Liver (tissue), 9 donors: ENCODE data around the gene ZIC2. TPM values are rescaled to one million over a fixed set of nuclear protein-coding genes. Genes with fewer than 3 reads are reported as not detected.

Experiments
- DNase-seq: peaks from one replicate; pipeline ENCODE4 v3.0.0-alpha.2; 2017; ENCODE audit warnings: low spot score
- H3K27ac ChIP-seq, 2 donors: one replicate each; pipeline ENCODE4 v1.7.0; 2013; ENCODE audit warnings: inconsistent platforms in 2 of 2, low read length in 2 of 2, control low read depth in 1 of 2, low read depth in 1 of 2, mild to moderate bottlenecking in 1 of 2
- H3K27me3 ChIP-seq, 4 donors: one replicate each; pipeline versions ENCODE4 v1.6.1 to v1.7.0; 2013; ENCODE audit warnings: low read length in 3 of 4, inconsistent platforms in 1 of 4, mild to moderate bottlenecking in 1 of 4, moderate library complexity in 1 of 4; ENCODE audit not compliant: control insufficient read depth in 4 of 4, insufficient read depth in 4 of 4
- H3K36me3 ChIP-seq, 4 donors: one replicate each; pipeline versions ENCODE4 v1.6.1 to v1.7.0; 2013; ENCODE audit warnings: low read length in 3 of 4, mild to moderate bottlenecking in 3 of 4, low read depth in 1 of 4, moderate library complexity in 1 of 4; ENCODE audit not compliant: control insufficient read depth in 4 of 4, insufficient read depth in 3 of 4
- H3K4me1 ChIP-seq, 4 donors: one replicate each; pipeline versions ENCODE4 v1.6.1 to v1.7.0; 2013; ENCODE audit warnings: low read length in 3 of 4, mild to moderate bottlenecking in 3 of 4, moderate library complexity in 1 of 4; ENCODE audit not compliant: control insufficient read depth in 4 of 4, insufficient read depth in 4 of 4
- H3K4me3 ChIP-seq, 3 donors: one replicate each; pipeline versions ENCODE4 v1.6.1 to v1.7.0; 2013; ENCODE audit warnings: low read length in 3 of 3, control low read depth in 1 of 3, low read depth in 1 of 3, mild to moderate bottlenecking in 1 of 3
- H3K9ac ChIP-seq, 2 donors: one replicate each; pipeline ENCODE4 v1.7.0; 2013; ENCODE audit warnings: low read length in 2 of 2, mild to moderate bottlenecking in 2 of 2, moderate library complexity in 2 of 2, control low read depth in 1 of 2, low read depth in 1 of 2
- H3K9me3 ChIP-seq, 4 donors: one replicate each; pipeline versions ENCODE4 v1.6.1 to v1.7.0; 2013; ENCODE audit warnings: low read length in 3 of 4; ENCODE audit not compliant: control insufficient read depth in 4 of 4
- EGR1 ChIP-seq, 2 donors: IDR thresholded peaks; 2 replicates each; pipeline ENCODE4 v1.6.1; 2016 to 2018; ENCODE audit warnings: antibody characterized with exemption in 2 of 2, low read depth in 2 of 2
- FOXA1 ChIP-seq: IDR thresholded peaks from 2 replicates; pipeline ENCODE4 v1.6.1; 2016; ENCODE audit warnings: antibody characterized with exemption
- FOXA2 ChIP-seq: IDR thresholded peaks from 2 replicates; pipeline ENCODE4 v1.6.1; 2016; ENCODE audit warnings: antibody characterized with exemption
- GABPA ChIP-seq, 2 donors: IDR thresholded peaks in 1 of 2; conservative IDR thresholded peaks in 1 of 2; 2 replicates each; pipeline ENCODE4 v1.6.1; 2016; ENCODE audit warnings: antibody characterized with exemption in 2 of 2, mild to moderate bottlenecking in 1 of 2, moderate library complexity in 1 of 2
- HNF4A ChIP-seq, 2 donors: conservative IDR thresholded peaks; 2 replicates each; pipeline ENCODE4 v1.6.1; 2016; ENCODE audit warnings: antibody characterized with exemption in 2 of 2, mild to moderate bottlenecking in 2 of 2
- HNF4G ChIP-seq: IDR thresholded peaks from 2 replicates; pipeline ENCODE4 v1.6.1; 2016; ENCODE audit warnings: antibody characterized with exemption
- JUND ChIP-seq, 2 donors: IDR thresholded peaks; 2 replicates each; pipeline ENCODE4 v1.6.1; 2016; ENCODE audit warnings: antibody characterized with exemption in 2 of 2
- NR2F2 ChIP-seq: IDR thresholded peaks from 2 replicates; pipeline ENCODE4 v1.6.1; 2016; ENCODE audit warnings: antibody characterized with exemption
- RAD21 ChIP-seq, 2 donors: IDR thresholded peaks; 2 replicates each; pipeline ENCODE4 v1.6.1; 2016; ENCODE audit warnings: antibody characterized with exemption in 2 of 2, mild to moderate bottlenecking in 2 of 2
- RXRA ChIP-seq, 2 donors: IDR thresholded peaks; 2 replicates each; pipeline ENCODE4 v1.6.1; 2017 to 2018; ENCODE audit warnings: antibody characterized with exemption in 2 of 2, mild to moderate bottlenecking in 1 of 2
- SP1 ChIP-seq: IDR thresholded peaks from 2 replicates; pipeline ENCODE4 v1.6.1; 2018; ENCODE audit warnings: antibody characterized with exemption, mild to moderate bottlenecking
- TAF1 ChIP-seq: conservative IDR thresholded peaks from 2 replicates; pipeline ENCODE4 v1.6.1; 2016; ENCODE audit warnings: antibody characterized with exemption, mild to moderate bottlenecking
- YY1 ChIP-seq: IDR thresholded peaks from 2 replicates; pipeline ENCODE4 v1.6.1; 2016; ENCODE audit warnings: antibody characterized with exemption, mild to moderate bottlenecking
- WGBS: extraction: QIAGEN DNeasy Blood & Tissue Kit; methylation state at CpG from one replicate; pipeline ENCODE4 v1.1.7; 2013; 5-methylcytosine and 5-hydroxymethylcytosine counted together
- polyA plus RNA-seq, 2 donors: library from polyadenylated mRNA; stranded (reverse) in 1 of 2; unstranded in 1 of 2; fragments of 200-250 nt in 1 of 2; fragments of >200 nt in 1 of 2; fragmentation: Nextera tagmentation in 1 of 2; extraction: Ambion mirVana in 1 of 2; gene quantifications; one replicate each; pipeline versions ENCODE4 v1.2.1 to v1.2.3, GENCODE V29; 2013 to 2015
- total RNA-seq, 2 donors: library from RNA; depleted of rRNA; stranded (reverse); fragments of >200 nt; gene quantifications; one replicate each; pipeline ENCODE4 v1.2.3, GENCODE V29; 2014
- TF ChIP-seq, protein P1 (sequence below): IDR thresholded peaks from 2 replicates; pipeline ENCODE4 v1.6.1; 2016; ENCODE audit warnings: antibody characterized with exemption
- TF ChIP-seq, protein P2 (sequence below): IDR thresholded peaks from 2 replicates; pipeline ENCODE4 v1.6.1; 2016; ENCODE audit warnings: antibody characterized with exemption
- TF ChIP-seq, protein P3 (sequence below): IDR thresholded peaks from 2 replicates; pipeline ENCODE4 v1.6.1; 2016; ENCODE audit warnings: antibody characterized with exemption
- TF ChIP-seq, protein P4 (sequence below): IDR thresholded peaks from 2 replicates; pipeline ENCODE4 v1.6.1; 2016; ENCODE audit warnings: antibody characterized with exemption, mild to moderate bottlenecking
- TF ChIP-seq, protein P5 (sequence below): fragments of 150-350 bp; IDR thresholded peaks from 2 replicates; pipeline ENCODE4 v1.5.1; 2017; ENCODE audit warnings: improper control_type of control experiment, low read depth, low read length; ENCODE audit not compliant: missing input control
- donor health status: healthy.
- donor health status: healthy.
- donor health status: healthy.
- donor health status: healthy.
- donor health status: healthy.

ZIC2 gene
- total and polyA plus RNA-seq, 4 donors = not detected

DNA sequence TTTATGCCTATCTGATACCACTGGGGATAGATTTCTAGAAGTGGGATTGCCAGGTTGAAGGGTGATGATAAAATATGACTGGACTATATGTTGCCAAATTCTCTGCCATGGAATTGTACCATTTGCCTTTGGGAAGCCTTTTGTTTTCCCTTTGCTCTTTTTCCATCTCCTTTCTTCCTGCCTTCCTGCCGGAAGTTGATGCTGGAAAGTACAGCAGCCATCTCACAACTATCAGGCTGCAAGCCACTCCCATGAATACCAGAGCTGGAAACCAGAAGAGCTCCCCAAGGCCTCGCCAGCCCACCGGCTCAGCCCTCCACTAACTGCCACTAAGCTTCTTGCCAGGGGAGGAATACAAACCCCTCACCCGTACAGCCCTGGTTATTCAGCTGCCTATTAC, 39.7 kb upstream of the ZIC2 start:
- H3K4me3 ChIP-seq = no peak overlapping the region
- H3K27ac ChIP-seq = no peak overlapping the region
- TF ChIP-seq RXRA (IDR thresholded peaks at IDR 0.05) (no peak), HNF4A (conservative IDR thresholded peaks at IDR 0.05) (no peak), EGR1 (IDR thresholded peaks at IDR 0.05; ENCODE audit: low read depth in 2 of 2) (no peak), YY1 (no peak), NR2F2 (no peak), SP1 (no peak), FOXA1 (no peak), GABPA (IDR thresholded peaks at IDR 0.05 in 1 of 2, conservative IDR thresholded peaks at IDR 0.05 in 1 of 2) (no peak), RAD21 (IDR thresholded peaks at IDR 0.05) (no peak)
- TF ChIP-seq, protein P1, sequence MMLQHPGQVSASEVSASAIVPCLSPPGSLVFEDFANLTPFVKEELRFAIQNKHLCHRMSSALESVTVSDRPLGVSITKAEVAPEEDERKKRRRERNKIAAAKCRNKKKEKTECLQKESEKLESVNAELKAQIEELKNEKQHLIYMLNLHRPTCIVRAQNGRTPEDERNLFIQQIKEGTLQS = no peak
- no peak for DNase-seq
- H3K9ac ChIP-seq = no peak overlapping the region
- peaks cover 8 to 13% (median 12%) of the 10 kb centered on the region in 4 donors for H3K4me1 ChIP-seq
- H3K27me3 ChIP-seq = no peaks in the 10 kb centered on the region
- H3K36me3 ChIP-seq = no peaks in the 10 kb centered on the region
- no peaks in the 10 kb centered on the region for H3K9me3 ChIP-seq
- 85% methylated on average over 4 of the region's 4 CpGs for WGBS

DNA sequence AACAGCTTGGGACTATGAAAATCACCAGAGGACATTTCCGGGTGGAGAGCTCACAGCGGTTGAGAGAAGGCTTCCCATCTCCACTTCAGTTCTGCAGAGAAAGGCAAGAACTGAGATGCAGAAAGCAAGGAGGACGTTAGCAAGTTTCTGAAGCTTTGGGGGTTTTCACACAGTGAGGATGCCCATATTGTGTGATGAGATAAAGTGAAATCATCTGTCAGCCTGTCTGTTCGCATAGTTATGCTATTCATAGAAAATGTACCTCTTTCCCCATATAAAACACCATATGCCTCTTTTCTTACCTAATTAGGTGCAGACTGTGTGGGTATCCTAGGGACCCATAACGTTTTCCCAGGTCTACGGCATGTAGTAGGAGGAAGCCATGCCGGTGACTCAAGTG, 37.5 kb upstream of the ZIC2 start:
- Histone ChIP-seq H3K36me3 (no peaks in the 10 kb centered on the region), H3K27ac (no peak overlapping the region), H3K27me3 (no peaks in the 10 kb centered on the region), H3K9me3 (no peaks in the 10 kb centered on the region), H3K9ac (no peak overlapping the region), H3K4me1 (peaks cover 8 to 13% (median 12%) of the 10 kb centered on the region in 4 donors), H3K4me3 (no peak overlapping the region)
- 88% methylated on average over 7 of the region's 7 CpGs for WGBS
- DNase-seq = no peak
- TF ChIP-seq GABPA (IDR thresholded peaks at IDR 0.05 in 1 of 2, conservative IDR thresholded peaks at IDR 0.05 in 1 of 2) = no peak

DNA sequence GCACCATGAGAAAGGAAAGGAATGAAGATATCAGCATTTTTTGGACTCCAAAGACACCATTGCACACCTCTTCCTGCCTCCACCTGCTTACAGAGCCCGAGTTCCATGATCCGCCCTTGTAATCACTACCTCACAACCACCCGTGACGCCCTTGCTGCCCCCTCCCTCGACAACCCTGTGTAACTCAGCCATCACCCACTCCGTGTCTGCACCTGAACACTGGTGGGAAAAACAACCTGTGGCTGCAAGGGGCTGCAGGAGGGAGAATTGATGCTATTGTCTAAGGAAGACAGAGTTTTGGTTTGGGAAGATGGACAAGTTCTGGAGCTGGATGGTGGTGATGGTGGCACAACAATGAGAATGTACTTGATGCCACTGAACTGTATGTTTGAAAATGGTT, 37.0 kb upstream of the ZIC2 start:
- no peak for DNase-seq
- H3K9ac ChIP-seq = no peak overlapping the region

More for the DNA sequence above, 37.0 kb upstream of the ZIC2 start:
- TF ChIP-seq FOXA2 (no peak), FOXA1 (no peak), HNF4G (no peak), JUND (IDR thresholded peaks at IDR 0.05) (no peak), HNF4A (conservative IDR thresholded peaks at IDR 0.05) (no peak), RXRA (IDR thresholded peaks at IDR 0.05) (no peak), SP1 (no peak), TAF1 (no peak), EGR1 (IDR thresholded peaks at IDR 0.05; ENCODE audit: low read depth in 2 of 2) (no peak), RAD21 (IDR thresholded peaks at IDR 0.05) (no peak), NR2F2 (no peak), YY1 (no peak), GABPA (IDR thresholded peaks at IDR 0.05 in 1 of 2, conservative IDR thresholded peaks at IDR 0.05 in 1 of 2) (no peak)
- TF ChIP-seq, protein P2, sequence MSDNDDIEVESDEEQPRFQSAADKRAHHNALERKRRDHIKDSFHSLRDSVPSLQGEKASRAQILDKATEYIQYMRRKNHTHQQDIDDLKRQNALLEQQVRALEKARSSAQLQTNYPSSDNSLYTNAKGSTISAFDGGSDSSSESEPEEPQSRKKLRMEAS = no peak
- TF ChIP-seq, protein P3, sequence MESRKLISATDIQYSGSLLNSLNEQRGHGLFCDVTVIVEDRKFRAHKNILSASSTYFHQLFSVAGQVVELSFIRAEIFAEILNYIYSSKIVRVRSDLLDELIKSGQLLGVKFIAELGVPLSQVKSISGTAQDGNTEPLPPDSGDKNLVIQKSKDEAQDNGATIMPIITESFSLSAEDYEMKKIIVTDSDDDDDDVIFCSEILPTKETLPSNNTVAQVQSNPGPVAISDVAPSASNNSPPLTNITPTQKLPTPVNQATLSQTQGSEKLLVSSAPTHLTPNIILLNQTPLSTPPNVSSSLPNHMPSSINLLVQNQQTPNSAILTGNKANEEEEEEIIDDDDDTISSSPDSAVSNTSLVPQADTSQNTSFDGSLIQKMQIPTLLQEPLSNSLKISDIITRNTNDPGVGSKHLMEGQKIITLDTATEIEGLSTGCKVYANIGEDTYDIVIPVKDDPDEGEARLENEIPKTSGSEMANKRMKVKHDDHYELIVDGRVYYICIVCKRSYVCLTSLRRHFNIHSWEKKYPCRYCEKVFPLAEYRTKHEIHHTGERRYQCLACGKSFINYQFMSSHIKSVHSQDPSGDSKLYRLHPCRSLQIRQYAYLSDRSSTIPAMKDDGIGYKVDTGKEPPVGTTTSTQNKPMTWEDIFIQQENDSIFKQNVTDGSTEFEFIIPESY = no peak
- TF ChIP-seq, protein P4, sequence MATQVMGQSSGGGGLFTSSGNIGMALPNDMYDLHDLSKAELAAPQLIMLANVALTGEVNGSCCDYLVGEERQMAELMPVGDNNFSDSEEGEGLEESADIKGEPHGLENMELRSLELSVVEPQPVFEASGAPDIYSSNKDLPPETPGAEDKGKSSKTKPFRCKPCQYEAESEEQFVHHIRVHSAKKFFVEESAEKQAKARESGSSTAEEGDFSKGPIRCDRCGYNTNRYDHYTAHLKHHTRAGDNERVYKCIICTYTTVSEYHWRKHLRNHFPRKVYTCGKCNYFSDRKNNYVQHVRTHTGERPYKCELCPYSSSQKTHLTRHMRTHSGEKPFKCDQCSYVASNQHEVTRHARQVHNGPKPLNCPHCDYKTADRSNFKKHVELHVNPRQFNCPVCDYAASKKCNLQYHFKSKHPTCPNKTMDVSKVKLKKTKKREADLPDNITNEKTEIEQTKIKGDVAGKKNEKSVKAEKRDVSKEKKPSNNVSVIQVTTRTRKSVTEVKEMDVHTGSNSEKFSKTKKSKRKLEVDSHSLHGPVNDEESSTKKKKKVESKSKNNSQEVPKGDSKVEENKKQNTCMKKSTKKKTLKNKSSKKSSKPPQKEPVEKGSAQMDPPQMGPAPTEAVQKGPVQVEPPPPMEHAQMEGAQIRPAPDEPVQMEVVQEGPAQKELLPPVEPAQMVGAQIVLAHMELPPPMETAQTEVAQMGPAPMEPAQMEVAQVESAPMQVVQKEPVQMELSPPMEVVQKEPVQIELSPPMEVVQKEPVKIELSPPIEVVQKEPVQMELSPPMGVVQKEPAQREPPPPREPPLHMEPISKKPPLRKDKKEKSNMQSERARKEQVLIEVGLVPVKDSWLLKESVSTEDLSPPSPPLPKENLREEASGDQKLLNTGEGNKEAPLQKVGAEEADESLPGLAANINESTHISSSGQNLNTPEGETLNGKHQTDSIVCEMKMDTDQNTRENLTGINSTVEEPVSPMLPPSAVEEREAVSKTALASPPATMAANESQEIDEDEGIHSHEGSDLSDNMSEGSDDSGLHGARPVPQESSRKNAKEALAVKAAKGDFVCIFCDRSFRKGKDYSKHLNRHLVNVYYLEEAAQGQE = no peak
- TF ChIP-seq, protein P5, sequence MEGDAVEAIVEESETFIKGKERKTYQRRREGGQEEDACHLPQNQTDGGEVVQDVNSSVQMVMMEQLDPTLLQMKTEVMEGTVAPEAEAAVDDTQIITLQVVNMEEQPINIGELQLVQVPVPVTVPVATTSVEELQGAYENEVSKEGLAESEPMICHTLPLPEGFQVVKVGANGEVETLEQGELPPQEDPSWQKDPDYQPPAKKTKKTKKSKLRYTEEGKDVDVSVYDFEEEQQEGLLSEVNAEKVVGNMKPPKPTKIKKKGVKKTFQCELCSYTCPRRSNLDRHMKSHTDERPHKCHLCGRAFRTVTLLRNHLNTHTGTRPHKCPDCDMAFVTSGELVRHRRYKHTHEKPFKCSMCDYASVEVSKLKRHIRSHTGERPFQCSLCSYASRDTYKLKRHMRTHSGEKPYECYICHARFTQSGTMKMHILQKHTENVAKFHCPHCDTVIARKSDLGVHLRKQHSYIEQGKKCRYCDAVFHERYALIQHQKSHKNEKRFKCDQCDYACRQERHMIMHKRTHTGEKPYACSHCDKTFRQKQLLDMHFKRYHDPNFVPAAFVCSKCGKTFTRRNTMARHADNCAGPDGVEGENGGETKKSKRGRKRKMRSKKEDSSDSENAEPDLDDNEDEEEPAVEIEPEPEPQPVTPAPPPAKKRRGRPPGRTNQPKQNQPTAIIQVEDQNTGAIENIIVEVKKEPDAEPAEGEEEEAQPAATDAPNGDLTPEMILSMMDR = no peak
- TF ChIP-seq, protein P1 = no peak
- Histone ChIP-seq H3K27me3 (no peaks in the 10 kb centered on the region), H3K4me1 (peaks cover 8 to 13% (median 12%) of the 10 kb centered on the region in 4 donors), H3K9me3 (no peaks in the 10 kb centered on the region), H3K27ac (no peak overlapping the region), H3K4me3 (no peak overlapping the region), H3K36me3 (no peaks in the 10 kb centered on the region)
- WGBS = 96% methylated on average over 6 of the region's 6 CpGs
